Measurements from ENCODE around the gene CD44.

The CD44 gene

DNA sequence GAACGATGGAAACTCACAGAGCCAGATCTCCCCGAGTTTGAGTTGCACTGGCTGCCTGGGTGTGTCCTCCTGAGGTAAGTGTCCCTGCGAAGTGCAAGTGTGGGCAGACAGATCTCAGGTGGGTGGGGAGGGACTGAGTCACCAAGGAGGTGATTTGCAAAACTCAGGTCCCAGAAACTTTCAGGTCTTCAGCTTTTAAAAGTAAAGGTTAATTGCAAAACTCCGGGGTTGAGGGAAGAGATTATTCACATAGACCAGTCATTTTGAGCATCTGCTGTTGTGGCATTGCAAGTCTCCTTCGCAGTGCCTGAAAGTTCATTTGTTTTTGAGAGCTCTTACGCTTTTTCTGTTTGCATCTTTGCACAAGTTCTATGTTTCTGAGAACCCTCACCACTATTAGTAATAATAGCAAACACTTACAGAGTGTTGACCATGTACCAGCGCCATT, 7.1 kb downstream of the CD44 start:
- CTCF ChIA-PET, result interaction anchor here (0.6 to 2.7 kb wide), 20 partner anchors 9 to 232 kb away, joined by 3 to 31 read pairs (median 3); no protein-coding TSS in a partner anchor
- no peak for TF ChIP-seq CTCF (IDR thresholded peaks at IDR 0.05; ENCODE audit: control extremely low read depth, extremely low read depth, low read depth, missing control alignments)
- peak; percentile 48 for DNase-seq (ENCODE audit: extremely low spot score)
- POLR2A ChIA-PET, result interaction anchor here (0.6 kb wide), 1 partner anchor 105 kb away, joined by 5 read pairs; no protein-coding TSS in a partner anchor

DNA sequence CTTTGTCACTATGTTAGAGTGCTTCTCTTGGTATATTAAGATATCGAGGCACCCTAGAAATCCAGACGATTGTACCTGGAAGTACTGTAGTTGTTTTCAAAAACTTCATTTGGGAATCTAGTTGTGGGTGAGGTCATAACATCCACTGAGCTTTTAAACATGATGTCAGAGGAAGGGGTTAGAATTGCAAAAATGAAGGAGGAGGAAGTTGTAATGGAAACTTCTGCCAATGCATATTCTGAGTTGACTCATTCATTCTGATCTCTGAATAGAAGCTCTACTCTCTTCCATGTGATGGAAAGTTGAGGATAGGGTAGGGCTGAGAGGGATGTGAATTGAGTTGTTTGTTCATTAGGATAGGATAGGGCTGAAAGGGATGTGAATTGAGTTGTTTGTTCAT, 7.7 kb downstream of the CD44 start:
- TF ChIP-seq CTCF (IDR thresholded peaks at IDR 0.05; ENCODE audit: control extremely low read depth, extremely low read depth, low read depth, missing control alignments), result no peak
- ChIA-PET POLR2A (no interaction called here), CTCF (interaction anchor here (0.6 to 2.7 kb wide), 13 partner anchors 11 to 232 kb away, joined by 3 to 31 read pairs (median 4); no protein-coding TSS in a partner anchor)
- no peak for DNase-seq (ENCODE audit: extremely low spot score)

DNA sequence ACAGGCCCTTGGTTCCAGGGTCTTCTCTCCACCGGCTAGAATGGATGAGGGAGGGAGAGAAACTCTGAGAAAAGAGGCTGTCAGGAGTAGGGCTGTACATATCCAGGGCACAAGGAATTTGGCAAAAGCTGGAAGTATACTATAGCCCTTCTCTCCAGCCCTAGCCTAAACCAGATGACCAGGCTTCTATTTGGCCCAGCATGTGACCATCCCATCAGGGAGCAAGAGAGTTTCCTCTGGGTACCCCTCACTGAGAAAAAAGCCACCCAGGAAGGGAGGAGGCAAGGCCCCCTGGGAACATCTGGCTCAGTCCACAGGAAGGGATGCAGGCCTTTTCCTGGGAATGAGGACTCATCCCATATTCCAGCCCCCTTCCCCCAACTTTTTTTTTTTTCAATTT, 8.3 kb downstream of the CD44 start:
- no peak for DNase-seq (ENCODE audit: extremely low spot score)
- CTCF ChIA-PET, result interaction anchor here (1.2 to 2.7 kb wide), 3 partner anchors 16 to 20 kb away, joined by 4 to 31 read pairs (median 9); no protein-coding TSS in a partner anchor
- TF ChIP-seq CTCF (IDR thresholded peaks at IDR 0.05; ENCODE audit: control extremely low read depth, extremely low read depth, low read depth, missing control alignments), result no peak
- POLR2A ChIA-PET, result no interaction called here

DNA sequence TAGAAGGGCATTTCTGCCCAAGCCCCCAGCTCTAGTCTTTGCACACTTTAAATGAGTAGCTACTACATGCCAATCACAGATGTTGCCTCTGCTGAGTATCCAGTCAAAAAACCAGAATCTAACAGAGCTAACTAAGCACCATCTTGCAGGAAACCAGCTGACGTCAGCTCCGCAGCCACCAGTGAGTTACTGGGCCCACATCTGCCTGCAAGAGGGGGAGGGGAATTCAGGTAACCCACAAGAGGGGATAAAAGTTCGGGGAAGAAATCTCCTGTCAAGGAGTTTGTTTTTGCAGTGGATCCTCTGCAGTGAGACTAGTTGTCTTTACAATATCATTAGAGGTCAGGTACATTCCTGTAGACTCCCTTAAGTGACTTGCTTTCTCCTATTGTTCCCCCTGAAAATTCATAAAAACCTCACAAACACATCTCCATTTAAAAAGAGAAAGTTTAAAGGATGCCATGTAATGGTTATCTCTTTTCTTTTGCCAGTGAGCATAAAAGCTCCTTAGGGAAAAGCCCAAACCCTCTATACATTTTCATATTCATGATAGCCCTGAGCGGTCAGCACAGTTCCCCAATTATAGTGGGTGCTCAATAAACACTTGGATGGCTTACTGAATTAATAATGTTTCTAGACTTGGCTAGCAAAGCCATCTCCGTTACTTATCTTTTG, 9.3 kb downstream of the CD44 start:
- ChIA-PET CTCF (interaction anchor here (0.9 to 1.4 kb wide), 3 partner anchors 15 to 20 kb away, joined by 3 to 5 read pairs (median 4); no protein-coding TSS in a partner anchor), POLR2A (interaction anchor here (0.7 kb wide), 2 partner anchors 9 to 10 kb away, joined by 3 to 6 read pairs; no protein-coding TSS in a partner anchor)
- no peak for TF ChIP-seq CTCF (IDR thresholded peaks at IDR 0.05; ENCODE audit: control extremely low read depth, extremely low read depth, low read depth, missing control alignments)
- DNase-seq (ENCODE audit: extremely low spot score), result no peak

GRCh38 chr11:35150454-35150853, 11.5 kb downstream of the CD44 start:
- no peak for DNase-seq (ENCODE audit: extremely low spot score)
- TF ChIP-seq CTCF (IDR thresholded peaks at IDR 0.05; ENCODE audit: control extremely low read depth, extremely low read depth, low read depth, missing control alignments), result no peak
- POLR2A ChIA-PET, result interaction anchor here (0.6 kb wide), 1 partner anchor 19 kb away, joined by 3 read pairs; no protein-coding TSS in a partner anchor
- CTCF ChIA-PET, result interaction anchor here (1.0 to 2.0 kb wide), 7 partner anchors 8 to 241 kb away, joined by 3 to 8 read pairs (median 5); no protein-coding TSS in a partner anchor

GRCh38 chr11:35151241-35151640, 12.3 kb downstream of the CD44 start:
- ChIA-PET CTCF (interaction anchor here (1.0 to 2.0 kb wide), 8 partner anchors 9 to 240 kb away, joined by 3 to 8 read pairs (median 4); no protein-coding TSS in a partner anchor), POLR2A (interaction anchor here (0.7 kb wide), 1 partner anchor 122 kb away, joined by 3 read pairs; no protein-coding TSS in a partner anchor)
- no peak for TF ChIP-seq CTCF (IDR thresholded peaks at IDR 0.05; ENCODE audit: control extremely low read depth, extremely low read depth, low read depth, missing control alignments)
- no peak for DNase-seq (ENCODE audit: extremely low spot score)

Measured in GM10248 (cell line).